HEK293 (cell line): ENCODE results near the gene ELOVL3.

Source experiments
- FEZF1 ChIP-seq: fragments of 450-650 bp; formaldehyde crosslinking; IDR thresholded peaks from 2 replicates; pipeline ENCODE4 v1.5.1; 2016; ENCODE audit warnings: missing biosample characterization, missing genetic modification characterization
- GLIS1 ChIP-seq: fragments of 450-650 bp; formaldehyde crosslinking; IDR thresholded peaks from 2 replicates; pipeline ENCODE4 v1.5.1; 2016; ENCODE audit warnings: missing biosample characterization, missing genetic modification characterization
- GLIS2 ChIP-seq: fragments of 450-650 bp; formaldehyde crosslinking; IDR thresholded peaks from 2 replicates; pipeline ENCODE4 v1.5.1; 2016; ENCODE audit warnings: missing biosample characterization, missing genetic modification characterization
- IKZF3 ChIP-seq: fragments of 450-650 bp; IDR thresholded peaks from 2 replicates; pipeline ENCODE4 v1.5.0; 2018; ENCODE audit warnings: missing biosample characterization, mild to moderate bottlenecking, missing genetic modification characterization, moderate library complexity
- KLF7 ChIP-seq: fragments of 450-650 bp; formaldehyde crosslinking; IDR thresholded peaks from 2 replicates; pipeline ENCODE4 v1.5.1; 2016; ENCODE audit warnings: missing biosample characterization, missing genetic modification characterization, borderline replicate concordance
- PRDM6 ChIP-seq: fragments of 450-650 bp; formaldehyde crosslinking; IDR thresholded peaks from 2 replicates; pipeline ENCODE4 v1.5.1; 2017; ENCODE audit warnings: missing biosample characterization, missing genetic modification characterization
- REST ChIP-seq: fragments of 450-650 bp; formaldehyde crosslinking; IDR thresholded peaks from 2 replicates; pipeline ENCODE4 v1.5.1; 2016; ENCODE audit warnings: missing biosample characterization, missing genetic modification characterization
- SCRT1 ChIP-seq: fragments of 450-650 bp; formaldehyde crosslinking; IDR thresholded peaks from 2 replicates; pipeline ENCODE4 v1.5.1; 2016; ENCODE audit warnings: missing biosample characterization, missing genetic modification characterization, borderline replicate concordance
- ZBTB26 ChIP-seq: fragments of 450-650 bp; formaldehyde crosslinking; optimal IDR thresholded peaks from 2 replicates; pipeline ENCODE3; 2016; ENCODE audit warnings: missing biosample characterization, mild to moderate bottlenecking, missing genetic modification characterization
- ZIC2 ChIP-seq: fragments of 450-650 bp; formaldehyde crosslinking; IDR thresholded peaks from 2 replicates; pipeline ENCODE4 v1.5.1; 2016; ENCODE audit warnings: missing biosample characterization, missing genetic modification characterization
- ZNF140 ChIP-seq: fragments of 450-650 bp; formaldehyde crosslinking; IDR thresholded peaks from 2 replicates; pipeline ENCODE4 v1.5.1; 2016; ENCODE audit warnings: missing biosample characterization, missing genetic modification characterization
- ZNF280D ChIP-seq: fragments of 450-650 bp; formaldehyde crosslinking; IDR thresholded peaks from 2 replicates; pipeline ENCODE4 v1.5.1; 2016; ENCODE audit warnings: missing biosample characterization, missing genetic modification characterization
- ZNF302 ChIP-seq: fragments of 450-650 bp; formaldehyde crosslinking; IDR thresholded peaks from 2 replicates; pipeline ENCODE4 v1.5.1; 2016; ENCODE audit warnings: missing biosample characterization, missing genetic modification characterization, low read depth
- ZNF341 ChIP-seq: fragments of 450-650 bp; formaldehyde crosslinking; IDR thresholded peaks from 2 replicates; pipeline ENCODE4; 2016; ENCODE audit warnings: low read depth, missing biosample characterization, missing genetic modification characterization
- ZNF350 ChIP-seq: fragments of 450-650 bp; formaldehyde crosslinking; IDR thresholded peaks from 2 replicates; pipeline ENCODE4 v1.5.0; 2017; ENCODE audit warnings: missing biosample characterization, mild to moderate bottlenecking, missing genetic modification characterization
- ZNF362 ChIP-seq: fragments of 450-650 bp; formaldehyde crosslinking; IDR thresholded peaks from 2 replicates; pipeline ENCODE4 v1.5.1; 2016; ENCODE audit warnings: missing biosample characterization, missing genetic modification characterization
- ZNF366 ChIP-seq: fragments of 450-650 bp; formaldehyde crosslinking; conservative IDR thresholded peaks from 2 replicates; pipeline ENCODE4 v1.5.1; 2016; ENCODE audit warnings: missing biosample characterization, missing genetic modification characterization
- ZNF37A ChIP-seq: fragments of 450-650 bp; IDR thresholded peaks from 2 replicates; pipeline ENCODE4 v1.5.1; 2018; ENCODE audit warnings: missing biosample characterization, missing genetic modification characterization
- ZNF433 ChIP-seq: fragments of 450-650 bp; formaldehyde crosslinking; IDR thresholded peaks from 2 replicates; pipeline ENCODE4 v1.5.1; 2016; ENCODE audit warnings: missing biosample characterization, missing genetic modification characterization, low read depth
- ZNF48 ChIP-seq: fragments of 450-650 bp; formaldehyde crosslinking; IDR thresholded peaks from 2 replicates; pipeline ENCODE4 v1.5.1; 2016; ENCODE audit warnings: missing biosample characterization, missing genetic modification characterization
- ZNF501 ChIP-seq: fragments of 450-650 bp; formaldehyde crosslinking; IDR thresholded peaks from 2 replicates; pipeline ENCODE4 v1.5.1; 2016; ENCODE audit warnings: missing biosample characterization, missing genetic modification characterization
- ZNF529 ChIP-seq: fragments of 450-650 bp; formaldehyde crosslinking; IDR thresholded peaks from 2 replicates; pipeline ENCODE4 v1.5.1; 2017; ENCODE audit warnings: missing genetic modification characterization, missing biosample characterization; ENCODE audit not compliant: insufficient replicate concordance
- ZNF548 ChIP-seq: fragments of 450-650 bp; formaldehyde crosslinking; IDR thresholded peaks from 2 replicates; pipeline ENCODE4 v1.5.1; 2016; ENCODE audit warnings: missing biosample characterization, missing genetic modification characterization
- ZNF549 ChIP-seq: fragments of 450-650 bp; IDR thresholded peaks from 2 replicates; pipeline ENCODE4 v1.5.1; 2018; ENCODE audit warnings: missing biosample characterization, missing genetic modification characterization, mild to moderate bottlenecking, inconsistent platforms, moderate library complexity
- ZNF561 ChIP-seq: fragments of 450-650 bp; IDR thresholded peaks from 2 replicates; pipeline ENCODE4 v1.5.1; 2018; ENCODE audit warnings: missing biosample characterization, missing genetic modification characterization, borderline replicate concordance
- ZNF610 ChIP-seq: fragments of 450-650 bp; formaldehyde crosslinking; IDR thresholded peaks from 2 replicates; pipeline ENCODE4 v1.5.1; 2016; ENCODE audit warnings: missing biosample characterization, missing genetic modification characterization, borderline replicate concordance
- ZNF768 ChIP-seq: fragments of 450-650 bp; formaldehyde crosslinking; IDR thresholded peaks from 2 replicates; pipeline ENCODE4 v1.5.1; 2018; ENCODE audit warnings: missing biosample characterization, mild to moderate bottlenecking, missing genetic modification characterization
- ZNF777 ChIP-seq: fragments of 450-650 bp; formaldehyde crosslinking; IDR thresholded peaks from 2 replicates; pipeline ENCODE4 v1.5.1; 2017; ENCODE audit warnings: missing biosample characterization, missing genetic modification characterization, borderline replicate concordance

Gene ELOVL3

GRCh38 chr10:102241444-102242117 lies 15.5 kb downstream of the ELOVL3 start, which contains the start of gene PITX3 (continued):
- peak; percentile 55 for TF ChIP-seq ZBTB26 (tag by site-specific recombination)
- TF ChIP-seq ZNF37A, result no peak
- no peak for TF ChIP-seq ZNF610 (tag by site-specific recombination)
- TF ChIP-seq ZNF501, result peak; percentile 56; the same call in 1 of the 2 replicates
- no peak for TF ChIP-seq ZNF529 (tag by site-specific recombination)
- no peak for TF ChIP-seq PRDM6 (tag by site-specific recombination)
- no peak for TF ChIP-seq ZNF548
- TF ChIP-seq ZNF366 (tag by site-specific recombination), result peak; percentile 80; the same call in 1 of the 2 replicates
- TF ChIP-seq ZNF302 (tag by site-specific recombination), result no peak
- no peak for TF ChIP-seq ZNF280D (tag by site-specific recombination)
- TF ChIP-seq ZIC2 (tag by site-specific recombination), result peak; percentile 41
- TF ChIP-seq ZNF341 (tag by site-specific recombination), result no peak
- no peak for TF ChIP-seq GLIS1 (tag by site-specific recombination)
- TF ChIP-seq FEZF1 (tag by site-specific recombination), result no peak
- 0 out of 2 replicates have a peak, but pooled peaks have one; percentile 36 for TF ChIP-seq ZNF561 (tag by site-specific recombination)
- no peak for TF ChIP-seq ZNF48 (tag by site-specific recombination)
- no peak; the same call in 1 of the 2 replicates for TF ChIP-seq GLIS2 (tag by site-specific recombination)
- TF ChIP-seq KLF7 (tag by site-specific recombination), result no peak
- no peak for TF ChIP-seq ZNF433
- TF ChIP-seq SCRT1 (tag by site-specific recombination), result no peak; the same call in 1 of the 2 replicates
- TF ChIP-seq ZNF362, result no peak
- no peak for TF ChIP-seq ZNF777 (tag by site-specific recombination)
- TF ChIP-seq IKZF3, result no peak
- TF ChIP-seq ZNF350, result no peak
- no peak for TF ChIP-seq ZNF140
- TF ChIP-seq ZNF549, result no peak
- TF ChIP-seq ZNF768 (tag by site-specific recombination), result no peak; the same call in 1 of the 2 replicates
- TF ChIP-seq REST, result peak; percentile 93
